ENCODE results near the gene FAM25C.
"Not testable (repeated sequence)": the region's sequence is repeated elsewhere in the genome, so short reads cannot be mapped to it uniquely, and the experiment has no call there.

- TF ChIP-seq POLR2AphosphoS5, POLR2A (IDR thresholded peaks at IDR 0.05): not testable (repeated sequence)
These were observed 31.8 kb upstream of the FAM25C start for GRCh38 chr10:48031390-48031789.
